Fibroblast of the conjunctiva (primary cell): ENCODE data around the gene FBL.

ENCODE experiments used
- DNase-seq: peaks from one replicate; pipeline ENCODE4 v3.0.0-alpha.2; 2010; ENCODE audit warnings: low read depth

The FBL gene

DNA sequence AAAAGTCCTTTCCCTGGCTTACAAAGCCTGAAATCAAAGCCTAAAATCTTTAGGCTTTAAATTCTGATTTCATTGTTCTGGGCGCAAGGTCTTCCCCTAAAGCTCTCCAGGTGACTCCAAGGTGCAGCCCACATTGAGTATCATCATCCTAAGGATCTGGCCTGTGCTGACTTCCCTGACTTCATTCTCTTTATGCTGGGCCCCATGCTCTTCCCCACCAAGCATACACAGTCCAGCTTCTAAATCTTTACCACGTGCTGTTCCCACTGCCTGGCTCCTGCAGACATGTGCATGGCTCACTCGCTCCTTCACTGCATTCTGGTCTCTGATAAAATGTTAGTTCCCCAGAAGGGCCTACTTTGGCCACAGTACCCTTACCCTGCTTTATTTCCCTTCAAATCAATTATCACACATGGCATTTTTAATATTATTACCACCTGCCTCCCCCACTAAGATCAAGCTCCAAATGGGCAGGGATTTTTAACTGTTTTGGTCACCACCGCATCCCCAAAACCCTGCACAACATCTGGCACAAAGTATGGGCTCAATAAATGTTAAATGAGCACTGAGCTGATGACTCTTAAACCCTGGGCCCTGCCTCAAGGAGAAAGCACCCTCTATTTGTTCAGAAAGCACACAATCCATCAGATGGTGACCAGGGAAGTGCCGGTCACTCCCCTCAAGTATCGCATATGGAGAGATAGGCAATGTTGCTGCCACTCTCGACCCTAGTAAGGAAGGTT is 3.3 kb downstream of the FBL start:
- DNase-seq: no peak

DNA sequence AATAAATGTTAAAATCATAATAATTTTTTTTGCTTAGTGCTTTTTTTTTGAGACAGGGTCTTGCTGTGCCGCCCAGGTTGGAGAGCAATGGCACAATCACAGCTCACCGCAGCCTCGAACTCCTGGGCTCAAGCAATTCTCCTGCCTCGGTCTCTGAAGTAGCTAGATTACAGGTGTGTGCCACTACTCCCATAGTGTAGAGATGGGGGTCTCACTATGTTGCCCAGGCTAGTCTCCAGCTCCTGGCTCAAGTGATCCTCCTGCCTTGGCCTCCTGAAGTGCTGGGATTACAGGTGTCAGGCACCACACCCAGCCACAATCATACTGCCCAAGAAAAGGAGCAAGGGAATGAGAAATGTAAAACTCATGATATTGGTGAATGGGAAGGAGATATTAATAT is 5.1 kb downstream of the FBL start:
- DNase-seq: no peak

- DNase-seq: no peak
These were observed 5.7 kb downstream of the FBL start for GRCh38 chr19:39840492-39840891.

GRCh38 chr19:39839678-39840327 is 6.4 kb downstream of the FBL start:
- DNase-seq: no peak

GRCh38 chr19:39838569-39838968 is 7.6 kb downstream of the FBL start:
- no peak for DNase-seq

DNA sequence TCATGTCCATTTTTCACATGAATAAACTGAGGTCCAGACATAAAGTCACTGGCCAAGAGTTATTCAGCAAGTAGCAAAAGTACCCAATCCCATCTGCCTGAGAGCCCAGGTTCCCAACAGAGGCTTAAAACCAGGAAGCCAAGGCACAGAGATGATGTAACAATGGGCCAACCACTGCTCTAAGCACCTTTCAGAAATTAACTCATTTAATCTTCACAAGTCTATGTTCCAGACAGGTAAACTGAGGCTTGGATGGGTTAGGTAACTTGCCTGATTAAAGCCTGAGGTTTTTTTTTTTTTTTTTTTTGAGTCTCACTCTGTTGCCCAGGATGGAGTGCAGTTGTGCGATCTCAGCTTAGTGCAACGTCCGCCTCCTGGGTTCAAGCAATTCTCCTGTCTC is 8.2 kb downstream of the FBL start:
- no peak for DNase-seq

DNA sequence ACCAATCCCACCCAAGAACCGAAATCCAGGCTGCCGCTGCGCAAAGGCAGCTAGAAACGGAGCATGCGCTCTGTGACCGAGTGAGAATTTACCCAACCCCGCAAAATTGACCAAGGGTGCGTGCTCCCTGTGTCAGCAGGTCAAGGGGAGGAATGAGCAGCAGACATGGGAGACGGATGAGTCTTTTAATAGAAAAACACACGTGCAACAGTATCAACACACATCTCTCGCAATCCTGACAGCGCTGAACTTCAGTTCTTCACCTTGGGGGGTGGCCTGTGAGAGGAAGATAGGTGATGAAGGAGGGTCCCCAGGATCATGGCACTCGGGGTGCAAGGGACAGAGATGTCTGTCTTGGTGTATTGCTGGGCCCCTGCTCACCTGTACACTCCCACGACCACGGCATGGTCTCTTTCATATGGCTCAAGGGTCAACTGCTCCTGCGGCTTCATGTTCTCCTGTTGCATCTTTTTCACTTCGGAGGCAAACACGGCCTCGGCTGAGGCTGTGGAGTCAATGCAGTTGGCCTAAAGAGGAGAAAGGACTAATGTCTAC is 11.8 kb downstream of the FBL start:
- no peak for DNase-seq

DNA sequence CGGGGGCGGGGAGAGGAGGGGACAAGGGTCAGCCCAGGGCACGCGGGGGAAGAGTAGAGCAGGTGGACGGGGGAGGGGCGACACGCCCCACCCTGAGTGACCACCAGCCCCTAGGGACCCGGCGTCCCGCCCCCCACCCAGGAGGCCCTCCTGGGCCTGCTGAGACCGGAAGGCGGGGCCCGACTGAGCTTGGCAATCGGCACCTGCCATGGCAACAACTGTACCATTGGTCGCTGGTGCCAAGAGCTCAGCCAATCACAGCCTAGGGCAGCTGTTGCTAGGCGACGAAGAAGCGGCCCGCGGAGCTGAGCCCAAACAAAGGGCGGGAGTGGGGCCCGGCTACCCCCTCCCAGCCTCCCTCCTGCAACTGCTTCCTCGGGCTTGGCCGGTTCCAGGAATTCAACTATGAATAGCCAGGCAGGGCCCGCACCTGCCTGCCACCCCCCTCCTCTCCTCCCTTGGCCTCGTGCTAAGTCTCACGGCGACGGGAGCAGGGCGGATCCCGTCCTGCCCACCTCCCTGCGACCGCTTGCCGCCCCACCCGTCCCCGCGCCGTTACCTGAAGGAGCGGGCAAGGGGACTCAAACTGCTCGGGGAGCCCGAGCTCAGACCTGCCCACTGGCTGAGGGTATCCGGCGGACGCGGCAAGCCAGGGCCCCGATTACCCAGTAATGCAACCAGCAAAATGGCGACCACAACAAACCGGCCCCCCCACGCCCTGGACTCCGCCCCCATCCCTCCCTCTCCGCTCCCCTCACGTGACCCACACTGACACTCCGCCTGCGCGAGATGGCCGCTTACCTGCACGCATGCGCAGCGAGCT is 12.5 kb downstream of the FBL start, which contains the start of gene DYRK1B:
Gene DYRK1B (minus strand): TSS at position 699 of the 823 bp plus-strand sequence. CDS start 2,295 bp downstream, outside the sequence.
- DNase-seq: peak; percentile 97

- DNase-seq: no peak
These were observed 13.1 kb downstream of the FBL start for GRCh38 chr19:39833160-39833463.

DNA sequence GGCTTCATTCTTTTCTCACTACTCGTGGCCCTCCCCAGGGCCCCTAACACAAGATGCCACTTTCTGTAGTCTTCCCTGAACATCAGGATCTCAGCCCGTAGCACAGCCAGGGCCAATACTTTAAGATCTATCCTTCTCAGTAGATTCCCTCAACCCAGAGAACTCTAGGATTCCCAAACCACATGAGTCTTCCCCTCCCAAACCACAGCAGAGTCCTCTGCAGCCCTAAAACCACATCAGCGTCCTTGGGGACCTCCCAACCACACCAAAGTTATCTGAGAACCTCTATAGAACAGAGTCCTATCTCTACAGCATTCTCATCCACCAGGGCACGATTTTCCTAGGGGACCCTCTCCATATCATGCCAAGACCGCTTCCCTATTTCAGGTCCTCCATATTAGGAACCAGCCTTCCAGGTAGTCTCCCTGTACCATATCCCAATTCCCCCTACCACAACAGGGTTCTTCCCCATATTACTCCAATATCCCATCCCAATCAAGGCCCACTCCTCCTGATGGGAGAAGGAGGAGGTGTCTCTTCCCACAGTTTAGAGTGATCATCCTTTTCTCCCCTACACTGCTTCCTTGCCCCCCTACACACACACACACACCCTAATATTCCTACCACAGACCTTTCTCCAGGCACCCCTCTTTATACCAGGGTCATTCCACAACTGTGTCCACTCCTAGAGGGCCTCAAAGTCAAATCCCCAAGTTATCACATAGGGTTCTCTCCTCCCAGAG is 13.7 kb downstream of the FBL start:
- DNase-seq: no peak

- DNase-seq: no peak
These were observed 14.5 kb downstream of the FBL start for GRCh38 chr19:39831679-39832078.

DNA sequence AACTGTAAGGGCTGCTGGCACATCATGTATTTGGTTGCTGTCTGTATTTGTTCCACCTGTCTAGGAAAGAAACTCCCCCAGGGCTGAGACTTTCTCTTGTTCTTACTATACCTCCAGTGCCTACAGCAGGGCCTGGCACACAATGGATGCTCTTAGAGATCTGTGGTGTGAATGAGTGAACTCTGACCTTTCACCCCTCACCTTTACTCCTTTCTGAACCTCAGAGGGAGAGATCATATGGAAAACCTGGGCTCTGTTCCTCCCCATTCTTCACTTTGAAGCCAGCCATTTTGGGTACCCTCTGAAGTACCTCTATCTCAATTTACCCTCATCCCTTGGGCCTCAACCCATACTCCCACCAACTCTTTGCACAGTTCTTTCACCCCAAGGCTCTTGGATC is 15.3 kb downstream of the FBL start:
- DNase-seq: no peak

- DNase-seq: no peak
These were observed 15.8 kb downstream of the FBL start for GRCh38 chr19:39830406-39830805.

- no peak for DNase-seq
These were observed 16.4 kb downstream of the FBL start for GRCh38 chr19:39829702-39830275.

DNA sequence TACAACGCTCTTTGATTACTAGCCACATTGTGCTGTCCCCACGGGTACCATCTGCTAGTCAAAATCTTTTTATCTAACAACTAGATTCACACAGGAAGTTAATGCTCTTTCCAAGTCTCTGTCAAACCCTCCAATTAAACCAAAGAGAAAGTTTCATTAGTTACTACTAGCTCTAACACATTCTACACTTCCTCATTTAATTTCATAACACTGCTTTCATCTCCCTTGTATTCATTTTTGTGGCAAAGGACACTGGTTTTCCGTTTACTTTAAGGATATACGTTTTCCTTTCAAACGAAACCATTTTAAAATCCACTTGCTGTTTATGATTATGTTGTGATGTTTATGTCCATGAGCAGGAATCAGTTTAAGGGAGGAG is 17.5 kb downstream of the FBL start:
- DNase-seq: no peak

DNA sequence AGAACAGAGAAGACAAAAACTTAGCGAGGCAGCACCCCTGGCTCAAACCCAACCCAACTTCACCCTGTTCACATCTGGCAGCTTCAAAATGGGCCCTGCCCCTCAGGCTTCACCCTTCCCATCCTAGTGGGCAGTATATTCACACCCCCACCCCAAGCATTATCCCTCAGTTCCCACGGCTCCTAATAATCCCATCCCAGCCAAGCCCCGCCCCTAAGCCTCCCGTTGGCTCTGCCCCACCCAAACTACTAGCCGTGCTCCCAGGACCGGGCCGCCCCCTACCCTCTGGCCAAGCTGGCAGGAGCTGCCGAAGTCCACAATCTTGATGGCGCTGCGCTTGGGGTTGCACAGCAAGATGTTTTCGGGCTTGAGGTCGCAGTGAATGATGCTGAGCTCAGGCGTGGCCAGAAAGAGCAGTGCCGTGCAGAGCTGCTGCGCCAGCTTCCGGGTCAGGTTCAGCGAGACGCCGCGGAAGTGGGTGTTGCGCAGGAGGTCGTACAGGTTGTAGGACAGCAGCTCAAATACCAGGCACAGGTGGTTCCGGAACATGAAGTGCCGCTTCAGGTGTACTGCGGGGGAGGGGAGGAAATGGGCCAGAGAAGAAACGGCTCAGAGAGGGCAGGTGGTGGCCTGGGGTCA is 18.0 kb downstream of the FBL start:
- DNase-seq: no peak

- no peak for DNase-seq
These were observed 19.0 kb downstream of the FBL start for GRCh38 chr19:39827216-39827615.

DNA sequence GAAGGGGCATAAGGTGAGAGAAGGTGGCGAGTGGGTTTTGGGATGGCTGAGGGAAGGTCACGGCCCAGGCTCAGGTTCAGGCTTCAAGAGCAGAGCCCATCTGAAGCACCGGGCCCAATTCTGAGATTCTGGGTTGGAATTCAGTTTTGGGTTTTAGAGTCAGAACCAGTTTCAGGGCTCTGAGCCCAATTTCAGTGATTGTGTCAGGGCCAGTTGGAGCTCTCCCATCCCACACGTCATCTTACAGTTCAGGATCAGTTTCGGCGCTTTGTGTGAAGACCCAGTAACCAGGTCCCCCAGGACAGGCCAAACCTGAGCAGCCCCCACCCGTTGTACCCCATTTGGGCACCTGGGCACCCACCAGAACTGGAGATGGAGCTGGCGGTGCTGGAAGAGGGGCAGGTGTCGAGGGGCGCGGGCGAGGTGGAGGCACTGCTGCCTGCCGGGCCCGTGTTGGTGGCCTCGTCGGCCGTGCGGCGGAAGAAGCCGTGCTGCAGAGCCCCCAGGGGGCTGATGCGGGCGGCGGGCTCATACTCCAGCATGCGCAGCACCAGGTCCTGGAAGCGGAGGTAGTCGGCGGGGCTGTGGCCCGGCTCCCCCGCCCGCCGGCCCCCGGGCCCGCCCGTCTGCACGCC is 19.8 kb downstream of the FBL start:
- no peak for DNase-seq

DNA sequence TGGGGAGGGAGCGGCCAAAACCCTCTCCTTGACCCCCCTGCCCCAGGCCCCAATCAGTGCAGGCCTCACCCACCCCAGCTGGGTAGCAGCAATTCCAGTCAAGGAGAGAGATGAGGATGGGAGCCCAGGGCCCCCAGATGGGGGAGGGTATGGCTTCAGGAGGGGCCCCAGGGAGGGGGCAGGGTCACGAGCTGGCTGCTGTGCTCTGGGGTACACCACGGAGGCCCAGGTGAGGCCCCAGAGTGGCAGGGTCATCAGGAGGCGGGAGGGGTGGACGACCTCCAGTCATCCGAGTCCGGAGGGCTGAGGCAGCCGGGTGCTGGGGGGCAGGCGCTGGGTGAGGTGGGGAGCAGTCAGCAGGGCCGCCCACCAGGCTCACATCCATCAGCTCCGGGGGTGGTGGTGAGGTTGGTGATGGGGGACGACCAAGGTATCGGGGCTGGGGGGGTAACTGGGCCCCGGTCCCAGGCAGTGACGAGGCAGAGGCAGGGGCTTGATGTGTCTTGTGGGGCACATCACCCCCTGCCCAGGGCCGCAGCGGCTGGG is 20.6 kb downstream of the FBL start:
- no peak for DNase-seq

DNA sequence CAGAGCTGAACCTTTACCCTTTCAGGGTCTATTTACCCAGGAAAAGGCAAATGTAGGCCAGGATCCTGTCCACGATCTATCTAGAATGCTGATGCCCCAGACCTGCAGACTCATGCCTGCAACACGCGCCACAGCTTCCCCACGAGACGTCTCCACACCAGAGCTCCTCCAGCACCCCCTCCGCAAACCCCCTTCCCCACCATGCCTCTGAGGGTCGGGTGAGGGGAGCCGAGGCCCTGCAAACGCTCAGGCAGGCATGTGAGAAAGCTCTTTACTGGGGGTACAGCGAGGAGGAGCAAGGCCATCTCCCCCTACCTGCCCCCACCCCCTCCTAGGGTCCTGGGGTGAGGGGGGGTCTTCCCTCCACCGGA is 21.1 kb downstream of the FBL start:
- no peak for DNase-seq
